HepG2 (cell line): ENCODE results near the gene COX6B1.

Source experiments
- CTCF ChIP-seq: sonication (generic); formaldehyde crosslinking; IDR thresholded peaks from 2 replicates; pipeline ENCODE4 v1.5.0; 2020; ENCODE audit warnings: mild to moderate bottlenecking, missing genetic modification reagents, moderate library complexity
- GZF1 ChIP-seq: sonication (generic); formaldehyde crosslinking; IDR thresholded peaks from 2 replicates; pipeline ENCODE4 v1.5.1; 2020; ENCODE audit warnings: mild to moderate bottlenecking, missing genetic modification reagents
- MATR3 ChIP-seq: sonication (generic); formaldehyde crosslinking; IDR thresholded peaks from 2 replicates; pipeline ENCODE4 v1.4.0; 2020; ENCODE audit warnings: missing genetic modification reagents
- MEF2D ChIP-seq: sonication (generic); formaldehyde crosslinking; IDR thresholded peaks from 2 replicates; pipeline ENCODE4 v1.5.1; 2020; ENCODE audit warnings: mild to moderate bottlenecking, missing genetic modification reagents
- PLRG1 ChIP-seq: fragments of 450-650 bp; conservative IDR thresholded peaks from 2 replicates; pipeline ENCODE4 v1.6.1; 2016
- POLR2AphosphoS5 ChIP-seq: IDR thresholded peaks from 2 replicates; pipeline ENCODE4 v1.6.1; 2012; ENCODE audit warnings: low read depth, low read length
- REST ChIP-seq, 2 experiments: IDR thresholded peaks; 2 replicates each; pipeline ENCODE4 v1.6.1; 2011 to 2012; ENCODE audit warnings: low read length in 2 of 2, borderline replicate concordance in 1 of 2, low read depth in 1 of 2, mild to moderate bottlenecking in 1 of 2, moderate library complexity in 1 of 2
- ZNF253 ChIP-seq: sonication (generic); formaldehyde crosslinking; IDR thresholded peaks from 2 replicates; pipeline ENCODE4 v1.8.0; 2022; ENCODE audit warnings: mild to moderate bottlenecking, missing genetic modification reagents, borderline replicate concordance
- ZNF274 ChIP-seq: sonication (generic); formaldehyde crosslinking; IDR thresholded peaks from 2 replicates; pipeline ENCODE4 v1.5.1; 2020; ENCODE audit warnings: mild to moderate bottlenecking, missing genetic modification reagents
- ZNF329 ChIP-seq: sonication (generic); formaldehyde crosslinking; IDR thresholded peaks from 2 replicates; pipeline ENCODE4 v1.9.0; 2021; ENCODE audit warnings: low read depth, mild to moderate bottlenecking, missing genetic modification reagents
- ZNF414 ChIP-seq: sonication (generic); formaldehyde crosslinking; IDR thresholded peaks from 2 replicates; pipeline ENCODE4 v1.5.0; 2020; ENCODE audit warnings: missing genetic modification reagents
- ZNF724P ChIP-seq: sonication (generic); formaldehyde crosslinking; IDR thresholded peaks from 2 replicates; pipeline ENCODE4 v1.8.0; 2022; ENCODE audit warnings: missing genetic modification reagents, borderline replicate concordance
- ZNF749 ChIP-seq: sonication (generic); formaldehyde crosslinking; IDR thresholded peaks from 2 replicates; pipeline ENCODE4 v1.8.0; 2022; ENCODE audit warnings: mild to moderate bottlenecking, missing genetic modification reagents, moderate library complexity, borderline replicate concordance

GRCh38 chr19:35702223-35703012 lies 54.3 kb downstream of the COX6B1 start:
- no peak for TF ChIP-seq PLRG1
- TF ChIP-seq MATR3, result no peak
- TF ChIP-seq GZF1 (CRISPR knock-in tag), result no peak
- peak; percentile 80 for TF ChIP-seq POLR2AphosphoS5
- peak; percentile 22; the same call in 1 of the 2 replicates for TF ChIP-seq CTCF (CRISPR knock-in tag)
- TF ChIP-seq ZNF253 (CRISPR knock-in tag), result 0 out of 2 replicates have a peak, but pooled peaks have one; percentile 32
- 0 out of 2 replicates have a peak, but pooled peaks have one; percentile 1 for TF ChIP-seq MEF2D (CRISPR knock-in tag)
- no peak for TF ChIP-seq REST (IDR thresholded peaks at IDR 0.05; ENCODE audit: borderline replicate concordance in 1 of 2, low read depth in 1 of 2, low read length in 2 of 2)
- peak; percentile 36; the same call in 1 of the 2 replicates for TF ChIP-seq ZNF414 (CRISPR knock-in tag)
- TF ChIP-seq ZNF274, result peak; percentile 72; the same call in 1 of the 2 replicates
- TF ChIP-seq ZNF329 (CRISPR knock-in tag), result no peak
- no peak for TF ChIP-seq ZNF749 (CRISPR knock-in tag)
- TF ChIP-seq ZNF724P, result peak; percentile 52; the same call in 1 of the 2 replicates
